ENCODE results near the gene TRPM4.

DNA sequence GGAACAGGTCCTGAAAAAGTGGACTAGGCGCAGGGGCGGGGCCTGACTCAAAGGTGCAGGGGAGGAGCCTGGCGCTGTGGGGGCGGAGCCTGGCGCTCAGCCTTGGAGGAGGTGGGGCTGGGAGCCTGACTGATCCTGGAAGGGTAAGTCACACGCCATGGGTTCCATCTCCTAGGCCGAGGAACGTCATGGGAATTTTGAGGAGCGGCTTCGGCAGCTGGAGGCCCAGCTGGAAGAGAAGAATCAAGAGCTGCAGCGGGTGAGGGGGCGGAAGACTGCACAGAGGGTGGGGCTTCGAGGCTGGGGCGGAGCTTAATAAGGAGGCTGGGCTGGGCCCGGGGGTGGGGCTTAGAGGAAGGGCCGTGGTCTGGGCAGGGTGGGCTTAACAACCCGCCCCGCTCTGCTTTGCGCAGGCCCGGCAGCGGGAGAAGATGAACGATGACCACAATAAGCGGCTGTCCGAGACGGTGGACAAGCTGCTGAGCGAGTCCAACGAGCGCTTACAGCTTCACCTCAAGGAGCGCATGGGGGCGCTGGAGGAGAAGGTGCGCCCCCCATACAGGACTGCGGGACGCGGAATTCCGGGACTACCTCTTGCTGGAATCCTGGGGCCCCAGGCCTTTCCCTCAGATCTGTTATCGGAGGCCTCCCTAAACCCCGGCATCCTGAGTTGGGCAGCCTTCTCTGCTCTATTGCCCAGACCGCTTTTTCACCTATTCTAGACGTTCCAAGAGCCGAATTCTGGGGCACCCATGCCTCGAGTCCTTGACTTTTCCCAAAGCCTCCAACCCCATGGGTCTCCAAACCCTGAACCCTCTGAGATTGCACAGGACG lies 23.8 kb upstream of the TRPM4 start:
- TF ChIP-seq SP1 (IDR thresholded peaks at IDR 0.05) (no peak), FOXK2 (IDR thresholded peaks at IDR 0.05) (no peak), TARDBP (IDR thresholded peaks at IDR 0.05) (no peak), HDGF (IDR thresholded peaks at IDR 0.05; ENCODE audit: borderline replicate concordance) (no peak)

All from HEK293T (cell line).